Measurements from ENCODE around the gene C1QTNF9B. TPM values are rescaled to one million over a fixed set of nuclear protein-coding genes. Genes with fewer than 3 reads are reported as not detected.
"Not testable (repeated sequence)": the region's sequence is repeated elsewhere in the genome, so short reads cannot be mapped to it uniquely, and the experiment has no call there.

Gene C1QTNF9B
- total and polyA plus RNA-seq, 4 donors: 0.08 to 0.24 TPM; not detected in 2

DNA sequence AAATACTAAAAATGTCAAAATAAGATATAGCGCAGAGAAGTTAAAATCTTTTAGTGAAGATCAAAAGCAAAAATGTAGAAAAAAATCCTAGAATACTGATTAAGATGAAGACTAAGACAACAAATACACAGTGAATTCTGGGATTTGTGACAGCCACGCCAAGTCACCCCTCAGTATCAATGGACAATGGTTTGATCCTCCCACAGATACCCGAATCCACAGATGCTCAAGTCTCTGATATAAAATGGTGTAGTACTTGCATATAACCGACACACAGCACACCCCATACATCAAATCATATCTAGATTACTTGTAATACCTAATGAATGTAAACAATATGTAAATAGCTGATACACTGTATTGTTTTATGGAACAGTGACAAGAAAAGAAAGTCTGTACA, 14.0 kb downstream of the C1QTNF9B start:
- TF ChIP-seq NR2F2 (IDR thresholded peaks at IDR 0.05) (no peak), FOXA1 (IDR thresholded peaks at IDR 0.05) (no peak), RAD21 (IDR thresholded peaks at IDR 0.05) (no peak), RXRA (IDR thresholded peaks at IDR 0.05) (no peak)
- TF ChIP-seq, protein P1, sequence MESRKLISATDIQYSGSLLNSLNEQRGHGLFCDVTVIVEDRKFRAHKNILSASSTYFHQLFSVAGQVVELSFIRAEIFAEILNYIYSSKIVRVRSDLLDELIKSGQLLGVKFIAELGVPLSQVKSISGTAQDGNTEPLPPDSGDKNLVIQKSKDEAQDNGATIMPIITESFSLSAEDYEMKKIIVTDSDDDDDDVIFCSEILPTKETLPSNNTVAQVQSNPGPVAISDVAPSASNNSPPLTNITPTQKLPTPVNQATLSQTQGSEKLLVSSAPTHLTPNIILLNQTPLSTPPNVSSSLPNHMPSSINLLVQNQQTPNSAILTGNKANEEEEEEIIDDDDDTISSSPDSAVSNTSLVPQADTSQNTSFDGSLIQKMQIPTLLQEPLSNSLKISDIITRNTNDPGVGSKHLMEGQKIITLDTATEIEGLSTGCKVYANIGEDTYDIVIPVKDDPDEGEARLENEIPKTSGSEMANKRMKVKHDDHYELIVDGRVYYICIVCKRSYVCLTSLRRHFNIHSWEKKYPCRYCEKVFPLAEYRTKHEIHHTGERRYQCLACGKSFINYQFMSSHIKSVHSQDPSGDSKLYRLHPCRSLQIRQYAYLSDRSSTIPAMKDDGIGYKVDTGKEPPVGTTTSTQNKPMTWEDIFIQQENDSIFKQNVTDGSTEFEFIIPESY (IDR thresholded peaks at IDR 0.05): no peak
- TF ChIP-seq, protein P2, sequence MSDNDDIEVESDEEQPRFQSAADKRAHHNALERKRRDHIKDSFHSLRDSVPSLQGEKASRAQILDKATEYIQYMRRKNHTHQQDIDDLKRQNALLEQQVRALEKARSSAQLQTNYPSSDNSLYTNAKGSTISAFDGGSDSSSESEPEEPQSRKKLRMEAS (IDR thresholded peaks at IDR 0.05): no peak
- TF ChIP-seq, protein P3, sequence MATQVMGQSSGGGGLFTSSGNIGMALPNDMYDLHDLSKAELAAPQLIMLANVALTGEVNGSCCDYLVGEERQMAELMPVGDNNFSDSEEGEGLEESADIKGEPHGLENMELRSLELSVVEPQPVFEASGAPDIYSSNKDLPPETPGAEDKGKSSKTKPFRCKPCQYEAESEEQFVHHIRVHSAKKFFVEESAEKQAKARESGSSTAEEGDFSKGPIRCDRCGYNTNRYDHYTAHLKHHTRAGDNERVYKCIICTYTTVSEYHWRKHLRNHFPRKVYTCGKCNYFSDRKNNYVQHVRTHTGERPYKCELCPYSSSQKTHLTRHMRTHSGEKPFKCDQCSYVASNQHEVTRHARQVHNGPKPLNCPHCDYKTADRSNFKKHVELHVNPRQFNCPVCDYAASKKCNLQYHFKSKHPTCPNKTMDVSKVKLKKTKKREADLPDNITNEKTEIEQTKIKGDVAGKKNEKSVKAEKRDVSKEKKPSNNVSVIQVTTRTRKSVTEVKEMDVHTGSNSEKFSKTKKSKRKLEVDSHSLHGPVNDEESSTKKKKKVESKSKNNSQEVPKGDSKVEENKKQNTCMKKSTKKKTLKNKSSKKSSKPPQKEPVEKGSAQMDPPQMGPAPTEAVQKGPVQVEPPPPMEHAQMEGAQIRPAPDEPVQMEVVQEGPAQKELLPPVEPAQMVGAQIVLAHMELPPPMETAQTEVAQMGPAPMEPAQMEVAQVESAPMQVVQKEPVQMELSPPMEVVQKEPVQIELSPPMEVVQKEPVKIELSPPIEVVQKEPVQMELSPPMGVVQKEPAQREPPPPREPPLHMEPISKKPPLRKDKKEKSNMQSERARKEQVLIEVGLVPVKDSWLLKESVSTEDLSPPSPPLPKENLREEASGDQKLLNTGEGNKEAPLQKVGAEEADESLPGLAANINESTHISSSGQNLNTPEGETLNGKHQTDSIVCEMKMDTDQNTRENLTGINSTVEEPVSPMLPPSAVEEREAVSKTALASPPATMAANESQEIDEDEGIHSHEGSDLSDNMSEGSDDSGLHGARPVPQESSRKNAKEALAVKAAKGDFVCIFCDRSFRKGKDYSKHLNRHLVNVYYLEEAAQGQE (IDR thresholded peaks at IDR 0.05): no peak
- TF ChIP-seq, protein P4, sequence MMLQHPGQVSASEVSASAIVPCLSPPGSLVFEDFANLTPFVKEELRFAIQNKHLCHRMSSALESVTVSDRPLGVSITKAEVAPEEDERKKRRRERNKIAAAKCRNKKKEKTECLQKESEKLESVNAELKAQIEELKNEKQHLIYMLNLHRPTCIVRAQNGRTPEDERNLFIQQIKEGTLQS (IDR thresholded peaks at IDR 0.05): no peak
- peaks cover 0 to 5% (median 4%) of the 10 kb centered on the region in 4 donors for H3K4me1 ChIP-seq (ENCODE audit: control insufficient read depth in 4 of 4, insufficient read depth in 4 of 4, low read length in 3 of 4)
- H3K4me3 ChIP-seq (ENCODE audit: low read depth in 1 of 3, low read length in 3 of 3): no peak overlapping the region
- H3K27me3 ChIP-seq (ENCODE audit: control insufficient read depth in 4 of 4, insufficient read depth in 4 of 4, low read length in 3 of 4): no peaks in the 10 kb centered on the region
- DNase-seq (ENCODE audit: low spot score): no peak
- peaks cover 0 to 18% (median 6%) of the 10 kb centered on the region in 4 donors for H3K36me3 ChIP-seq (ENCODE audit: control insufficient read depth in 4 of 4, insufficient read depth in 3 of 4, low read depth in 1 of 4, low read length in 3 of 4)
- H3K9me3 ChIP-seq (ENCODE audit: control insufficient read depth in 4 of 4, low read length in 3 of 4): no peaks in the 10 kb centered on the region
- 96% methylated on average over 4 of the region's 4 CpGs for WGBS
- H3K27ac ChIP-seq (ENCODE audit: low read depth in 1 of 2, low read length in 2 of 2): no peak overlapping the region
- no peak overlapping the region for H3K9ac ChIP-seq (ENCODE audit: low read depth in 1 of 2, low read length in 2 of 2)

DNA sequence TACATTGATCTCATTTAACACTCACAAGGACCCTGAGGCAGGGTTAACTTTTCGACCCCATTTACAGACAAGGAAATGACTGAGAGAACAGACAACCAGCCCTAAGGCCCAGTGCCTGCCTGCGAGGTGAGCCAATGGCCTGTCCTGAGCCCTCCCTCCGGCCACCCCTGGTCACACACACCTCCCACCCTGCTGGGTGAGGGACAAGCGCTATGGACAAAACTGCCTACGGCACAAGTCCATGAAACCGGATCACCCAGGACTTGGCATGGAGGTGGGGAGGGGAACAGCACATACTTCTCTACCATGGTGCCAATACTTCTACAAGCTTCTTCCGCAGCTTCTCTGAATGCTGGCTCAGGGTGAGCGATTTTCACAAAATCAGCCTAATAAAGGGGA, 15.9 kb downstream of the C1QTNF9B start:
- not testable (repeated sequence) for H3K9ac ChIP-seq (ENCODE audit: low read depth in 1 of 2, low read length in 2 of 2); H3K27ac ChIP-seq (ENCODE audit: low read depth in 1 of 2, low read length in 2 of 2); DNase-seq (ENCODE audit: low spot score); H3K4me1 ChIP-seq (ENCODE audit: control insufficient read depth in 4 of 4, insufficient read depth in 4 of 4, low read length in 3 of 4); H3K9me3 ChIP-seq (ENCODE audit: control insufficient read depth in 4 of 4, low read length in 3 of 4); H3K27me3 ChIP-seq (ENCODE audit: control insufficient read depth in 4 of 4, insufficient read depth in 4 of 4, low read length in 3 of 4); H3K4me3 ChIP-seq (ENCODE audit: low read depth in 1 of 3, low read length in 3 of 3)
- H3K36me3 ChIP-seq (ENCODE audit: control insufficient read depth in 4 of 4, insufficient read depth in 3 of 4, low read depth in 1 of 4, low read length in 3 of 4): peaks cover 0 to 21% (median 8%) of the 10 kb centered on the region in 4 donors
- 96% methylated on average over 8 of the region's 8 CpGs for WGBS

DNA sequence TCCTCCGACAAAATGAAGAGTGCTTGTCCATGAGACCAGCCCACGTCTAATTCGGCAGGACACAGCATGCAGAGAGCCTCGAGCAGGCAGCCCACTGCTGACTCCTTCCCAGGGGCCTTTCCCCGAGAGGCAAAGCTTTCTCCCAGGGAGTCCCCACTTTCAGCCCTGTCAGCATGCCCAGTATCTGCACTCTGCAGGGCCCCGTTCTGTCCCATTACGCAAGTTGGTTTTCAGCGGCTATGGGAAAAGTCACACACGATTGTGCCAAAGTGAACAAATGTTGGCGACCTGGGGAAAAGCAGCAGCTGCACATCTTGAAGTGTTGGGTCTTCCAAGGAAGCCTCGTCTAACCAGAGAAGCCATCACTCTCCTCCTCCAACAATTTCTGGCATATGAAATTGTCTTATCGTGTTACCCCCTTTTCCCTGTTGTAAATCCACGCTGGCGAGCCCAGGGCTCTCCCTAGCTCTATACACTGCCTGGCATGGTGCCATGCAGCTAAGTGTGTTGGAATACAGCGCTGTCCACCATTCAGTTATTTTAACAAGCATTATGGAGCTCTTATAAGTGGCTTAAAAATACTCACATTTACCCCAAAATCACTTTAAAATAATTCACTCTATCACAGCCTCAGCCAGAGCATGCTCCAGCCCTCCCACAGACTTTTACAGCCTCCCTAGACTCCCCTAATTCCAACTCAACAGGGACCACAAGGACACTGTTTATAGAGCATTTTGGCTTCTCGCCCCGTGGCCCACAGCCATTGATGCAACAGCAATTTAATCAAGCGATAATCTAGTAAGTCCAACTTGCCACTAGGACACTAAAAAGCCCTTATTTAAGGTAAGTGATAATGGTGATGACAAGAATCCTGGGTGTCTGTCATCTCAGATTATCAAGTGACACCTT, 16.6 kb downstream of the C1QTNF9B start:
- H3K36me3 ChIP-seq (ENCODE audit: control insufficient read depth in 4 of 4, insufficient read depth in 3 of 4, low read depth in 1 of 4, low read length in 3 of 4): peaks cover 0 to 21% (median 8%) of the 10 kb centered on the region in 4 donors
- H3K9me3 ChIP-seq (ENCODE audit: control insufficient read depth in 4 of 4, low read length in 3 of 4); H3K9ac ChIP-seq (ENCODE audit: low read depth in 1 of 2, low read length in 2 of 2); H3K4me3 ChIP-seq (ENCODE audit: low read depth in 1 of 3, low read length in 3 of 3); H3K27me3 ChIP-seq (ENCODE audit: control insufficient read depth in 4 of 4, insufficient read depth in 4 of 4, low read length in 3 of 4); H3K4me1 ChIP-seq (ENCODE audit: control insufficient read depth in 4 of 4, insufficient read depth in 4 of 4, low read length in 3 of 4); H3K27ac ChIP-seq (ENCODE audit: low read depth in 1 of 2, low read length in 2 of 2); DNase-seq (ENCODE audit: low spot score): not testable (repeated sequence)
- WGBS: 89% methylated on average over 16 of the region's 18 CpGs

Measured in liver (tissue), 9 donors.